Neural progenitor cell (in vitro differentiated cells): Measurements from ENCODE around the gene SMIM3. TPM values are rescaled to one million over a fixed set of nuclear protein-coding genes. Genes with fewer than 3 reads are reported as not detected.

Source experiments
- DNase-seq: peaks from one replicate; pipeline ENCODE4 v3.0.0-alpha.2; 2016; ENCODE audit warnings: low spot score
- H2AFZ ChIP-seq: fragments of 200-600 bp; sonication (generic); replicated peaks from 2 replicates; pipeline ENCODE4 v1.6.1; 2016; ENCODE audit warnings: antibody characterized with exemption
- H3F3A ChIP-seq: fragments of 200-600 bp; sonication (generic); 2 replicates; pipeline ENCODE4 v1.6.1; 2016; ENCODE audit warnings: antibody characterized with exemption, low read depth
- H3K27ac ChIP-seq: fragments of 200-600 bp; sonication (generic); 2 replicates; pipeline ENCODE4 v1.5.1; 2016; ENCODE audit warnings: mild to moderate bottlenecking
- H3K27me3 ChIP-seq: fragments of 200-600 bp; sonication (generic); 2 replicates; pipeline ENCODE4 v1.6.1; 2016; ENCODE audit warnings: mild to moderate bottlenecking, moderate library complexity
- H3K36me3 ChIP-seq: fragments of 200-600 bp; sonication (generic); 2 replicates; pipeline ENCODE4 v1.5.1; 2016
- H3K4me1 ChIP-seq: fragments of 200-600 bp; sonication (generic); 2 replicates; pipeline ENCODE4 v1.6.1; 2016; ENCODE audit warnings: mixed run types
- H3K4me2 ChIP-seq: fragments of 200-600 bp; sonication (generic); 2 replicates; pipeline ENCODE4 v1.6.1; 2016
- H3K4me3 ChIP-seq: fragments of 200-600 bp; sonication (generic); 2 replicates; pipeline ENCODE4 v1.5.1; 2016
- H3K79me2 ChIP-seq: fragments of 200-600 bp; sonication (generic); 2 replicates; pipeline ENCODE4 v1.6.1; 2016; ENCODE audit warnings: low read depth
- H3K9ac ChIP-seq: fragments of 200-600 bp; sonication (generic); 2 replicates; pipeline ENCODE4 v1.6.1; 2016
- H3K9me3 ChIP-seq: fragments of 200-600 bp; sonication (generic); 2 replicates; pipeline ENCODE4 v1.5.1; 2016; ENCODE audit warnings: low read depth
- H4K20me1 ChIP-seq: fragments of 200-600 bp; sonication (generic); 2 replicates; pipeline ENCODE4 v1.6.1; 2016; ENCODE audit warnings: low read depth
- H3K27ac Mint-ChIP-seq: 3 replicates; pipeline ENCODE4 v1.8.0; 2021; ENCODE audit warnings: mixed read lengths
- H3K27me3 Mint-ChIP-seq: 2 replicates; pipeline ENCODE4 v1.8.0; 2022; ENCODE audit warnings: low read depth, mild to moderate bottlenecking, inconsistent platforms, moderate library complexity, mixed read lengths; ENCODE audit not compliant: insufficient read depth
- H3K36me3 Mint-ChIP-seq: 3 replicates; pipeline ENCODE4 v1.8.0; 2021; ENCODE audit warnings: mixed read lengths
- H3K4me1 Mint-ChIP-seq: 3 replicates; pipeline ENCODE4 v1.8.0; 2021; ENCODE audit warnings: mixed read lengths
- H3K4me3 Mint-ChIP-seq: 3 replicates; pipeline ENCODE4 v1.8.0; 2021; ENCODE audit warnings: mild to moderate bottlenecking, moderate library complexity, mixed read lengths
- H3K9me3 Mint-ChIP-seq: 3 replicates; pipeline ENCODE4 v1.8.0; 2020; ENCODE audit warnings: mixed read lengths
- EZH2 ChIP-seq: fragments of 200-600 bp; sonication (generic); IDR thresholded peaks from 2 replicates; pipeline ENCODE4 v1.6.1; 2017; ENCODE audit warnings: antibody characterized with exemption, mild to moderate bottlenecking, moderate library complexity
- EZH2phosphoT487 ChIP-seq: fragments of 200-600 bp; sonication (generic); IDR thresholded peaks from 2 replicates; pipeline ENCODE4 v1.6.1; 2017; ENCODE audit warnings: antibody characterized with exemption
- total RNA-seq: library from RNA; depleted of rRNA; stranded (reverse); fragments of >200 nt; gene quantifications from 2 replicates; pipeline ENCODE4 v1.2.3, GENCODE V29; 2015; ENCODE audit warnings: low replicate concordance
- TF ChIP-seq, protein P1 (sequence below): fragments of 200-600 bp; sonication (generic); IDR thresholded peaks from 2 replicates; pipeline ENCODE4 v1.5.1; 2017; ENCODE audit warnings: antibody characterized with exemption, mild to moderate bottlenecking

The SMIM3 gene
- total RNA-seq, 1 donor from 2014 or later, result 18.4 TPM

DNA sequence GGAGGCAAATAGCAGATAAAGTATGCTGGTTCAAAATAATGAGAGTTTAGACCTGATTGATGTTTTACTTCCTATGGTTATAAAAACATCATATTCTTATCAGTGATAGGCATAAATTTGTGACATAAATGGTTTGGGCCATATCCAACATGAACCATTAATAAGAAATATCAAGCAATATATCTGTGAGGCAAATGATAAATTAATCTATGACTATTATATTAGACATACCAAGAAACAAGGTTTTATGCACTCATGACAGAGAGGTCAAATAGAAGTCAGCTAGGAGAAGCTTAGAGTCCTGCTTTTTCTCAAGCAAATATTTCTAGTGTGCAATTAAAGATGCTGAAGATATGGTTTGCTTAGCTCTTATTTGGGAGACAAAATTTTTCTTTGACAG, 10.4 kb downstream of the SMIM3 start:
- H2AFZ ChIP-seq, result no peak overlapping the region
- H3K36me3 ChIP-seq, result no peaks in the 10 kb centered on the region
- Mint-ChIP-seq H3K4me3 (no peak overlapping the region), H3K4me1 (peaks cover 11% of the 10 kb centered on the region), H3K36me3 (peaks cover 2% of the 10 kb centered on the region), H3K9me3 (peaks cover 7% of the 10 kb centered on the region), H3K27me3 (no peaks in the 10 kb centered on the region), H3K27ac (no peak overlapping the region)
- H4K20me1 ChIP-seq, result no peaks in the 10 kb centered on the region
- no peak for DNase-seq
- no peaks in the 10 kb centered on the region for H3K27me3 ChIP-seq
- no peak overlapping the region for H3K9ac ChIP-seq
- H3K9me3 ChIP-seq, result no peaks in the 10 kb centered on the region
- peaks cover 8% of the 10 kb centered on the region for H3F3A ChIP-seq
- no peak for TF ChIP-seq EZH2phosphoT487
- TF ChIP-seq EZH2, result no peak
- TF ChIP-seq, protein P1, sequence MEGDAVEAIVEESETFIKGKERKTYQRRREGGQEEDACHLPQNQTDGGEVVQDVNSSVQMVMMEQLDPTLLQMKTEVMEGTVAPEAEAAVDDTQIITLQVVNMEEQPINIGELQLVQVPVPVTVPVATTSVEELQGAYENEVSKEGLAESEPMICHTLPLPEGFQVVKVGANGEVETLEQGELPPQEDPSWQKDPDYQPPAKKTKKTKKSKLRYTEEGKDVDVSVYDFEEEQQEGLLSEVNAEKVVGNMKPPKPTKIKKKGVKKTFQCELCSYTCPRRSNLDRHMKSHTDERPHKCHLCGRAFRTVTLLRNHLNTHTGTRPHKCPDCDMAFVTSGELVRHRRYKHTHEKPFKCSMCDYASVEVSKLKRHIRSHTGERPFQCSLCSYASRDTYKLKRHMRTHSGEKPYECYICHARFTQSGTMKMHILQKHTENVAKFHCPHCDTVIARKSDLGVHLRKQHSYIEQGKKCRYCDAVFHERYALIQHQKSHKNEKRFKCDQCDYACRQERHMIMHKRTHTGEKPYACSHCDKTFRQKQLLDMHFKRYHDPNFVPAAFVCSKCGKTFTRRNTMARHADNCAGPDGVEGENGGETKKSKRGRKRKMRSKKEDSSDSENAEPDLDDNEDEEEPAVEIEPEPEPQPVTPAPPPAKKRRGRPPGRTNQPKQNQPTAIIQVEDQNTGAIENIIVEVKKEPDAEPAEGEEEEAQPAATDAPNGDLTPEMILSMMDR, result no peak
- H3K4me1 ChIP-seq, result peaks cover 19% of the 10 kb centered on the region
- H3K79me2 ChIP-seq, result peaks cover 82% of the 10 kb centered on the region
- no peak overlapping the region for H3K27ac ChIP-seq
- H3K4me3 ChIP-seq, result no peak overlapping the region
- H3K4me2 ChIP-seq, result no peak overlapping the region

DNA sequence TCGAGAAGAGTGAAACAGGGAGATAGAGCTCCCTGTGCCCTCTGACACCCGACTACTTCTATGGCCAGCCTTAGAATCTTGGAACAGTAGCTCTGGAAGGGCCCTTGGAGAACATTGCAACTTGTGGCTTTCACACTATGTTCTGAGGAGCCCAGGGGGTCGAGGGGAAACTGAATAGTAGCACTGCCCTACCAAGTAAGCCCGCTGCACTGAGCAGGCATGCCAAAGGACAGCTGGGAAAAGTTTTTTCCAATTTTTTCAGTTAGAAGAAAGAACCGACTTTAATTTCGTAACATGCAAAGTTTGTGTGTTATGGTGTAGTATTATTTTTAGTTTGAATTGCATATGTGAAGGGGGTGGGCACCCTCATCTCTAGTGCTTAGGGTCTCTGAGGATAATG, 10.9 kb downstream of the SMIM3 start:
- no peak overlapping the region for H3K4me2 ChIP-seq
- H3K79me2 ChIP-seq, result peaks cover 77% of the 10 kb centered on the region
- H3K4me1 Mint-ChIP-seq, result peaks cover 11% of the 10 kb centered on the region
- H3K9me3 Mint-ChIP-seq, result peaks cover 7% of the 10 kb centered on the region
- no peak overlapping the region for H3K27ac Mint-ChIP-seq
- no peaks in the 10 kb centered on the region for H3K27me3 Mint-ChIP-seq
- H3K27me3 ChIP-seq, result no peaks in the 10 kb centered on the region
- DNase-seq, result peak; percentile 25
- H3F3A ChIP-seq, result peaks cover 4% of the 10 kb centered on the region
- H3K9me3 ChIP-seq, result no peaks in the 10 kb centered on the region
- peaks cover 2% of the 10 kb centered on the region for H3K36me3 Mint-ChIP-seq
- H3K9ac ChIP-seq, result no peak overlapping the region
- H3K4me3 Mint-ChIP-seq, result no peak overlapping the region
- H3K36me3 ChIP-seq, result no peaks in the 10 kb centered on the region
- no peak overlapping the region for H2AFZ ChIP-seq
- H4K20me1 ChIP-seq, result no peaks in the 10 kb centered on the region
- TF ChIP-seq EZH2 (no peak), EZH2phosphoT487 (no peak)
- TF ChIP-seq, protein P1, result no peak
- H3K27ac ChIP-seq, result no peak overlapping the region
- H3K4me3 ChIP-seq, result no peak overlapping the region
- H3K4me1 ChIP-seq, result peaks cover 19% of the 10 kb centered on the region

DNA sequence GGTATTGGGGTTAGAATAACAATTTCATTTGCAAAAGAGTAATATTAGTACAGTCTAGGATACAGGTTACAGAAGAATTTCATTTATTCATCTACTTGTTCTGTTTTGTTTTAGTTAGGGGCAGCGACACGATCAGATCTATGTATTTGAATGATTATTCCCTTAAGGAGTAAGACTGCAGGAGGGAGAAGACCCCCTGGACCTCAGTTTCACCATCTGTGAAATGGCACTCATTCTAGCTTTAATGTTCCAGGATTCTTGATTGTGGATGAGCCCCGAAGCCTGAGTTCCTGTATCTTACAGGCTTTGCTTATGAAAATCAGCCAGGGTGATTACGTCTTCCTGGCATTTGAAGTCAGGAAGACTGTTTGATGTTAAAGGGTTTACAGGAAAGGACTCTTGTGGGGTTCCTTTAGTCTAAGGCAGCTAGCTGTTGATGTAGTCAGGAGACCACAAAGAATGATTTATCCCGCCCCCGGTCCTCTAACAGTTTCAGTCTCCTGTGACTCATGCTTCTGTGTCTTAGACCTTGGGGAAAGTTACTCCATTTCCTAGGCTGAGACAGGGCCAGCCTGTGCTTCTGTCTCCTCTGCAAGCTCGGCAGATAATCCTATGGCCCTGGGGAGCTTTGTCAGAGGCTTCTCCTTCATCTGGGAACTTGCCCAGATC, 11.5 kb downstream of the SMIM3 start:
- peaks cover 4% of the 10 kb centered on the region for H3F3A ChIP-seq
- no peaks in the 10 kb centered on the region for H3K27me3 Mint-ChIP-seq
- H3K9ac ChIP-seq, result no peak overlapping the region
- TF ChIP-seq EZH2phosphoT487 (no peak), EZH2 (no peak)
- TF ChIP-seq, protein P1, result no peak
- peaks cover 11% of the 10 kb centered on the region for H3K4me1 Mint-ChIP-seq
- H3K36me3 ChIP-seq, result no peaks in the 10 kb centered on the region
- peaks cover 2% of the 10 kb centered on the region for H3K36me3 Mint-ChIP-seq
- H3K4me3 ChIP-seq, result no peak overlapping the region
- DNase-seq, result peak; percentile 40
- peaks cover 71% of the 10 kb centered on the region for H3K79me2 ChIP-seq
- peaks cover 7% of the 10 kb centered on the region for H3K9me3 Mint-ChIP-seq
- H3K4me1 ChIP-seq, result peaks cover 19% of the 10 kb centered on the region
- peak overlapping the region; percentile 50 for H3K27ac Mint-ChIP-seq
- H3K4me3 Mint-ChIP-seq, result no peak overlapping the region
- H3K27ac ChIP-seq, result no peak overlapping the region
- no peak overlapping the region for H2AFZ ChIP-seq
- no peaks in the 10 kb centered on the region for H3K9me3 ChIP-seq
- H3K4me2 ChIP-seq, result peak overlapping the region; percentile 37
- H4K20me1 ChIP-seq, result no peaks in the 10 kb centered on the region
- H3K27me3 ChIP-seq, result no peaks in the 10 kb centered on the region
